ENCODE results near the gene EHMT2. TPM values are rescaled to one million over a fixed set of nuclear protein-coding genes. Genes with fewer than 3 reads are reported as not detected.

The EHMT2 gene
- total and polyA plus RNA-seq, 8 donors = 13.4 to 55.8 (median 20.6) TPM

DNA sequence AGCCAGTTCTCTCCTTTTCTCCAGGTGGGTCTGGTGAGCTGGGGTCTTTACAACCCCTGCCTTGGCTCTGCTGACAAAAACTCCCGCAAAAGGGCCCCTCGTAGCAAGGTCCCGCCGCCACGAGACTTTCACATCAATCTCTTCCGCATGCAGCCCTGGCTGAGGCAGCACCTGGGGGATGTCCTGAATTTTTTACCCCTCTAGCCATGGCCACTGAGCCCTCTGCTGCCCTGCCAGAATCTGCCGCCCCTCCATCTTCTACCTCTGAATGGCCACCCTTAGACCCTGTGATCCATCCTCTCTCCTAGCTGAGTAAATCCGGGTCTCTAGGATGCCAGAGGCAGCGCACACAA lies 47.6 kb upstream of the EHMT2 start:
- ATAC-seq = peak in 1 of 4 donors; percentile 4
- no peaks in the 10 kb centered on the region for H3K27me3 ChIP-seq
- no peaks in the 10 kb centered on the region for H3K36me3 ChIP-seq
- WGBS, 2 donors = 62 to 65% methylated on average over 9 of the region's 9 CpGs
- intact Hi-C loops (cut with DNase I) = no loop called here
- H3K4me3 ChIP-seq = peak overlapping the region in 1 of 4 donors; percentile 7
- TF ChIP-seq, protein P1, sequence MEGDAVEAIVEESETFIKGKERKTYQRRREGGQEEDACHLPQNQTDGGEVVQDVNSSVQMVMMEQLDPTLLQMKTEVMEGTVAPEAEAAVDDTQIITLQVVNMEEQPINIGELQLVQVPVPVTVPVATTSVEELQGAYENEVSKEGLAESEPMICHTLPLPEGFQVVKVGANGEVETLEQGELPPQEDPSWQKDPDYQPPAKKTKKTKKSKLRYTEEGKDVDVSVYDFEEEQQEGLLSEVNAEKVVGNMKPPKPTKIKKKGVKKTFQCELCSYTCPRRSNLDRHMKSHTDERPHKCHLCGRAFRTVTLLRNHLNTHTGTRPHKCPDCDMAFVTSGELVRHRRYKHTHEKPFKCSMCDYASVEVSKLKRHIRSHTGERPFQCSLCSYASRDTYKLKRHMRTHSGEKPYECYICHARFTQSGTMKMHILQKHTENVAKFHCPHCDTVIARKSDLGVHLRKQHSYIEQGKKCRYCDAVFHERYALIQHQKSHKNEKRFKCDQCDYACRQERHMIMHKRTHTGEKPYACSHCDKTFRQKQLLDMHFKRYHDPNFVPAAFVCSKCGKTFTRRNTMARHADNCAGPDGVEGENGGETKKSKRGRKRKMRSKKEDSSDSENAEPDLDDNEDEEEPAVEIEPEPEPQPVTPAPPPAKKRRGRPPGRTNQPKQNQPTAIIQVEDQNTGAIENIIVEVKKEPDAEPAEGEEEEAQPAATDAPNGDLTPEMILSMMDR (IDR thresholded peaks at IDR 0.05) = no peak
- no peaks in the 10 kb centered on the region for H3K9me3 ChIP-seq
- peak overlapping the region; percentile 51 to 85 (median 70) for H3K27ac ChIP-seq
- peaks cover 0 to 9% (median 0%) of the 10 kb centered on the region in 3 donors for H3K4me1 ChIP-seq
- no peak for FAIRE-seq
- no peak for DNase-seq

DNA sequence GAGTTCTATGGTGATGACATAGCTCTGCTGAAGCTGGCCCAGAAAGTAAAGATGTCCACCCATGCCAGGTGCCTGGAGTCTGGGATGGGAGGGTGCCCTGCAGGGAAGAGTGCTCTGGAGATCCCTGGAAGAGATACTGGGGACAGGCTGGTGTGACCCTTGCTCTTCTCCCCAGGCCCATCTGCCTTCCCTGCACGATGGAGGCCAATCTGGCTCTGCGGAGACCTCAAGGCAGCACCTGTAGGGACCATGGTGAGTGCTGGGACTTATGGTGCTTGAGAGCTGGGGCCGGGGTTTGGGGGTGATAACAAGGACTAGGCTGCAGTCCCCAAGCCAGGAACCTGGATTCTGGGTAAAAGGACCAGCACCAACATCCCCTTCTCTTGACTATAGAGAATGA lies 46.2 kb upstream of the EHMT2 start:
- TF ChIP-seq, protein P1 (IDR thresholded peaks at IDR 0.05) = no peak
- 61 to 84% methylated on average over 3 of the region's 3 CpGs for WGBS, 2 donors

DNA sequence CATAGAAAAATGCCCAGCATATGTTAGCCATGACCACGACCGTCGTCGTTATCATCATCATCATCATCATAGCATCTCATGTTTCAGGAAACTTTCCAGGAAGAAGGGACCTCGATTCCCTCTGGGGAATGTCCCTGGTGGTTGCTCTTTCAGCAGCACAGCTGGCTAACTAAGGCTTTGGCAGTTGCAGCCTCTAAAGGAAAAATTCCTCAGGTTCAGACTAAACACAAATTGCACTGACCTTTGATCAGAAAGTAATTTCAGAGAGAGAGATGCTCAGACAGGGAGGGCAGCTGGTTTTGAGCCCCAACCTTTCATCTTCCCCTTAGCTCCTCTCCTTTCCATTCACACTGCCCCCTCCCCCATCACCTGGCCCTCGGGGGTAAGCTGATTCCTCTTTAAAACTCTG lies 42.8 kb upstream of the EHMT2 start:
- no peaks in the 10 kb centered on the region for H3K9me3 ChIP-seq
- no peak for DNase-seq
- H3K4me3 ChIP-seq = no peak overlapping the region
- H3K4me1 ChIP-seq = peaks cover 0 to 6% (median 0%) of the 10 kb centered on the region in 3 donors
- intact Hi-C loops (cut with DNase I) = no loop called here
- H3K27me3 ChIP-seq = no peaks in the 10 kb centered on the region
- ATAC-seq = peak in 1 of 4 donors; percentile 65
- TF ChIP-seq, protein P1 (IDR thresholded peaks at IDR 0.05) = no peak
- 3 to 6% methylated on average over 6 of the region's 6 CpGs for WGBS, 2 donors
- H3K27ac ChIP-seq = no peak overlapping the region
- no peak for FAIRE-seq
- H3K36me3 ChIP-seq = no peaks in the 10 kb centered on the region

More for the DNA sequence above, 46.2 kb upstream of the EHMT2 start:
- H3K9me3 ChIP-seq = no peaks in the 10 kb centered on the region
- FAIRE-seq = no peak
- H3K4me3 ChIP-seq = no peak overlapping the region
- no peaks in the 10 kb centered on the region for H3K27me3 ChIP-seq
- no peak for DNase-seq
- H3K4me1 ChIP-seq = peaks cover 0 to 9% (median 0%) of the 10 kb centered on the region in 3 donors
- no peaks in the 10 kb centered on the region for H3K36me3 ChIP-seq
- no peak overlapping the region for H3K27ac ChIP-seq
- no peak for ATAC-seq
- intact Hi-C loops (cut with DNase I) = no loop called here

DNA sequence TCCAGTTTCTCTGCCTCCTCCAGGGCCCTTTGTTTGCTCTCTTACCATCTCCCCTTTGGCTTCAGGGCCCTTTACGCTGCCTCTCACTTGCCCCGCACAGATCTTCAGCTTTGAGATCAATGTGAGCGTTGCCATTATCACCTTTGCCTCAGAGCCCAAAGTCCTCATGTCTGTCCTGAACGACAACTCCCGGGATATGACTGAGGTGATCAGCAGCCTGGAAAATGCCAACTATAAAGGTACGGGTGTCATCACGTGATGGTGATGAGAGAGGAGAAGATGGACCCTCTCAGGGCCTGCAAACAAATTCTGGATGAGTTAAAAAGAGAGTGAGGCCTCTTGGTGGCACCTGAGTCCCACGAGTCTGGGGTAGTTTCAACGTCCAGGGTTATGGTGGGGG lies 38.3 kb upstream of the EHMT2 start:
- no peaks in the 10 kb centered on the region for H3K27me3 ChIP-seq
- H3K4me3 ChIP-seq = no peak overlapping the region
- FAIRE-seq = no peak
- H3K36me3 ChIP-seq = no peaks in the 10 kb centered on the region
- H3K4me1 ChIP-seq = no peaks in the 10 kb centered on the region
- no peaks in the 10 kb centered on the region for H3K9me3 ChIP-seq
- no peak for DNase-seq
- TF ChIP-seq, protein P1 (IDR thresholded peaks at IDR 0.05) = no peak
- no peak overlapping the region for H3K27ac ChIP-seq
- WGBS, 2 donors = 60 to 64% methylated on average over 9 of the region's 9 CpGs
- intact Hi-C loops (cut with DNase I) = no loop called here
- no peak for ATAC-seq

DNA sequence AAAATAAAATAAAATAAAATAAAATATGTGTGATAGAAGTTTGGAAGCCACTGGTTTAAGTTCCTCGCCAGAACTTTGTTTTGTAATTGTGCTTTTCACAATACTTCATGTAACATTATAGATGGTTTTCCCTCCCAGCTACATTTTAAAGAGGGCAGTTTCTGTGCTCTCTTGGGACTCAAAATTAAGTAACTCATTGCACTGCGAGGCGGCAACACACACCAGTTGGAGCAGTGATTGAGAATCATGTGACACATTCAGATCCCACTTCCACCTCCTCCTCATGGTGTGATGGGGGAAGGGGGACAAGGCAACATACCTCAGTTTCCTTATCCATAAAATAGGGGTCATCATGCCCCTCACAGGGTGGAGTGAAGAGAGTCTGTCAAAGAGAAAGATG lies 37.5 kb upstream of the EHMT2 start:
- no peaks in the 10 kb centered on the region for H3K36me3 ChIP-seq
- FAIRE-seq (no peak), ATAC-seq (no peak), DNase-seq (no peak)
- H3K4me1 ChIP-seq = no peaks in the 10 kb centered on the region
- H3K27me3 ChIP-seq = no peaks in the 10 kb centered on the region
- H3K9me3 ChIP-seq = no peaks in the 10 kb centered on the region
- 65 to 71% methylated on average over 3 of the region's 3 CpGs for WGBS, 2 donors
- intact Hi-C loops (cut with DNase I) = no loop called here
- TF ChIP-seq, protein P1 (IDR thresholded peaks at IDR 0.05) = no peak
- no peak overlapping the region for H3K27ac ChIP-seq
- H3K4me3 ChIP-seq = no peak overlapping the region

All from pancreas (tissue), 10 donors.